Endothelial cell (in vitro differentiated cells): ENCODE measurements around the gene SYPL1. TPM values are rescaled to one million over a fixed set of nuclear protein-coding genes. Genes with fewer than 3 reads are reported as not detected.

Source experiments
- DNase-seq: peaks from one replicate; pipeline ENCODE4 v3.0.0; 2021; ENCODE audit warnings: low spot score
- H3K27ac Mint-ChIP-seq: one replicate; pipeline ENCODE4 v1.8.0; 2021; ENCODE audit warnings: mixed read lengths, inconsistent platforms; ENCODE audit not compliant: unreplicated experiment
- H3K27me3 Mint-ChIP-seq: one replicate; pipeline ENCODE4 v1.8.0; 2021; ENCODE audit warnings: mild to moderate bottlenecking, moderate library complexity, mixed read lengths, inconsistent platforms; ENCODE audit not compliant: unreplicated experiment
- H3K36me3 Mint-ChIP-seq: one replicate; pipeline ENCODE4 v1.8.0; 2021; ENCODE audit warnings: mild to moderate bottlenecking, low read depth, mixed read lengths, inconsistent platforms; ENCODE audit not compliant: unreplicated experiment
- H3K4me1 Mint-ChIP-seq: one replicate; pipeline ENCODE4 v1.8.0; 2021; ENCODE audit warnings: mild to moderate bottlenecking, mixed read lengths, inconsistent platforms; ENCODE audit not compliant: unreplicated experiment
- H3K4me3 Mint-ChIP-seq: one replicate; pipeline ENCODE4 v1.8.0; 2021; ENCODE audit warnings: mild to moderate bottlenecking, mixed read lengths, inconsistent platforms; ENCODE audit not compliant: unreplicated experiment
- H3K9me3 Mint-ChIP-seq: one replicate; pipeline ENCODE4 v1.8.0; 2021; ENCODE audit warnings: mixed read lengths, inconsistent platforms; ENCODE audit not compliant: unreplicated experiment
- CTCF ChIP-seq: fragments of 200-600 bp; sonication (generic); IDR thresholded peaks from one replicate; pipeline ENCODE4 v1.5.0; 2021; ENCODE audit warnings: antibody characterized with exemption; ENCODE audit not compliant: unreplicated experiment
- total RNA-seq: library from RNA; stranded (reverse); fragmentation: NEBNext Ultra II Directional; extraction: Animal tissue kit (Norgen Biotek cat#: 25700); gene quantifications from one replicate; pipeline ENCODE4 v1.2.1, GENCODE V29; 2021; ENCODE audit not compliant: unreplicated experiment

SYPL1 gene
- total RNA-seq, 1 donor from 2014 or later: 92.7 TPM

- Mint-ChIP-seq H3K4me1 (peaks cover 19% of the 10 kb centered on the region), H3K9me3 (no peaks in the 10 kb centered on the region), H3K27me3 (peaks cover 6% of the 10 kb centered on the region), H3K4me3 (no peak overlapping the region), H3K36me3 (peaks cover 4% of the 10 kb centered on the region), H3K27ac (peak overlapping the region; percentile 54)
- peak; percentile 74 for DNase-seq
- peak; percentile 71 for TF ChIP-seq CTCF
Measured at GRCh38 chr7:106056513-106057203, 55.5 kb downstream of the SYPL1 start.

- H3K36me3 Mint-ChIP-seq: no peaks in the 10 kb centered on the region
- peaks cover 16% of the 10 kb centered on the region for H3K4me1 Mint-ChIP-seq
- no peak overlapping the region for H3K4me3 Mint-ChIP-seq
- H3K9me3 Mint-ChIP-seq: no peaks in the 10 kb centered on the region
- peaks cover 4% of the 10 kb centered on the region for H3K27me3 Mint-ChIP-seq
- DNase-seq: no peak
- no peak overlapping the region for H3K27ac Mint-ChIP-seq
- TF ChIP-seq CTCF: no peak
Measured at GRCh38 chr7:106054971-106055532, 57.1 kb downstream of the SYPL1 start.

GRCh38 chr7:106054156-106054910, 57.8 kb downstream of the SYPL1 start:
- H3K27me3 Mint-ChIP-seq: peaks cover 2% of the 10 kb centered on the region
- no peaks in the 10 kb centered on the region for H3K9me3 Mint-ChIP-seq
- no peak overlapping the region for H3K4me3 Mint-ChIP-seq
- TF ChIP-seq CTCF: no peak
- H3K4me1 Mint-ChIP-seq: peaks cover 10% of the 10 kb centered on the region
- no peaks in the 10 kb centered on the region for H3K36me3 Mint-ChIP-seq
- no peak overlapping the region for H3K27ac Mint-ChIP-seq
- no peak for DNase-seq

- no peak for TF ChIP-seq CTCF
- Mint-ChIP-seq H3K4me3 (no peak overlapping the region), H3K27me3 (peaks cover 2% of the 10 kb centered on the region), H3K9me3 (no peaks in the 10 kb centered on the region), H3K4me1 (peaks cover 4% of the 10 kb centered on the region), H3K27ac (no peak overlapping the region), H3K36me3 (no peaks in the 10 kb centered on the region)
- no peak for DNase-seq
Measured at GRCh38 chr7:106053109-106053508, 59.0 kb downstream of the SYPL1 start.

- Mint-ChIP-seq H3K4me3 (no peak overlapping the region), H3K4me1 (peaks cover 4% of the 10 kb centered on the region), H3K36me3 (no peaks in the 10 kb centered on the region), H3K9me3 (no peaks in the 10 kb centered on the region), H3K27me3 (no peaks in the 10 kb centered on the region), H3K27ac (no peak overlapping the region)
- TF ChIP-seq CTCF: no peak
- no peak for DNase-seq
Measured at GRCh38 chr7:106052681-106053080, 59.4 kb downstream of the SYPL1 start.
